ENCODE data around the gene C17orf50.
A peak's percentile ranks its signal among the peaks of the same experiment; 100 is the strongest.

Gene C17orf50

GRCh38 chr17:35765086-35765710 lies 4.5 kb downstream of the C17orf50 start:
- H3K4me2 ChIP-seq = peak overlapping the region; percentile 90
- H3K9ac ChIP-seq = peak overlapping the region; percentile 75
- TF ChIP-seq Cebpa-rat (IDR thresholded peaks at IDR 0.05) = no peak
- H3K27me3 ChIP-seq = no peaks in the 10 kb centered on the region
- peak overlapping the region; percentile 74; the same call in 1 of the 2 replicates for H3K27ac ChIP-seq
- no peaks in the 10 kb centered on the region for H4K20me1 ChIP-seq
- peak overlapping the region; percentile 73 for H3K4me3 ChIP-seq
- no peaks in the 10 kb centered on the region for H3K36me3 ChIP-seq
- peaks cover 28% of the 10 kb centered on the region for H3K4me1 ChIP-seq
- H3K9me3 ChIP-seq = no peaks in the 10 kb centered on the region

- Histone ChIP-seq H3K36me3 (no peaks in the 10 kb centered on the region), H4K20me1 (no peaks in the 10 kb centered on the region), H3K4me1 (peaks cover 28% of the 10 kb centered on the region), H3K4me2 (peak overlapping the region; percentile 90), H3K9me3 (no peaks in the 10 kb centered on the region), H3K27me3 (no peaks in the 10 kb centered on the region), H3K4me3 (no peak overlapping the region), H3K9ac (0 out of 2 replicates have a peak overlapping the region, but pooled peaks have one; percentile 27), H3K27ac (0 out of 2 replicates have a peak overlapping the region, but pooled peaks have one; percentile 38)
- TF ChIP-seq Cebpa-rat (IDR thresholded peaks at IDR 0.05) = no peak
These were observed 5.2 kb downstream of the C17orf50 start for GRCh38 chr17:35765756-35766488.

- H3K9ac ChIP-seq = no peak overlapping the region
- H3K4me3 ChIP-seq = no peak overlapping the region
- H3K4me2 ChIP-seq = peak overlapping the region; percentile 90; the same call in 1 of the 2 replicates
- H3K27me3 ChIP-seq = no peaks in the 10 kb centered on the region
- no peak for TF ChIP-seq Cebpa-rat (IDR thresholded peaks at IDR 0.05)
- 0 out of 2 replicates have a peak overlapping the region, but pooled peaks have one; percentile 38 for H3K27ac ChIP-seq
- H3K4me1 ChIP-seq = peaks cover 28% of the 10 kb centered on the region
- no peaks in the 10 kb centered on the region for H4K20me1 ChIP-seq
- no peaks in the 10 kb centered on the region for H3K9me3 ChIP-seq
- H3K36me3 ChIP-seq = no peaks in the 10 kb centered on the region
These were observed 5.8 kb downstream of the C17orf50 start for GRCh38 chr17:35766489-35766877.

GRCh38 chr17:35766903-35767510 lies 6.3 kb downstream of the C17orf50 start:
- H3K4me2 ChIP-seq = no peak overlapping the region
- no peaks in the 10 kb centered on the region for H4K20me1 ChIP-seq
- no peak overlapping the region for H3K27ac ChIP-seq
- H3K9ac ChIP-seq = no peak overlapping the region
- H3K27me3 ChIP-seq = no peaks in the 10 kb centered on the region
- no peak overlapping the region for H3K4me3 ChIP-seq
- H3K4me1 ChIP-seq = peaks cover 32% of the 10 kb centered on the region
- no peaks in the 10 kb centered on the region for H3K36me3 ChIP-seq
- no peak for TF ChIP-seq Cebpa-rat (IDR thresholded peaks at IDR 0.05)
- H3K9me3 ChIP-seq = no peaks in the 10 kb centered on the region

GRCh38 chr17:35768797-35769196 lies 8.1 kb downstream of the C17orf50 start:
- Histone ChIP-seq H3K4me2 (no peak overlapping the region), H3K27me3 (no peaks in the 10 kb centered on the region), H3K4me3 (no peak overlapping the region)

GRCh38 chr17:35769895-35770486 lies 9.3 kb downstream of the C17orf50 start:
- TF ChIP-seq Cebpa-rat (IDR thresholded peaks at IDR 0.05) = no peak
- Histone ChIP-seq H3K27ac (no peak overlapping the region), H3K9me3 (no peaks in the 10 kb centered on the region)

More at GRCh38 chr17:35768797-35769196, 8.1 kb downstream of the C17orf50 start:
- TF ChIP-seq Cebpa-rat (IDR thresholded peaks at IDR 0.05) = no peak
- no peak overlapping the region for H3K9ac ChIP-seq
- no peak overlapping the region for H3K27ac ChIP-seq
- H4K20me1 ChIP-seq = no peaks in the 10 kb centered on the region
- H3K4me1 ChIP-seq = peaks cover 47% of the 10 kb centered on the region
- no peaks in the 10 kb centered on the region for H3K9me3 ChIP-seq
- no peaks in the 10 kb centered on the region for H3K36me3 ChIP-seq

GRCh38 chr17:35773129-35773528 lies 12.4 kb downstream of the C17orf50 start:
- no peaks in the 10 kb centered on the region for H3K27me3 ChIP-seq
- H3K9ac ChIP-seq = peak overlapping the region; percentile 71

More at GRCh38 chr17:35769895-35770486, 9.3 kb downstream of the C17orf50 start:
- Histone ChIP-seq H3K36me3 (no peaks in the 10 kb centered on the region), H3K4me2 (no peak overlapping the region), H3K4me1 (peaks cover 53% of the 10 kb centered on the region), H3K27me3 (no peaks in the 10 kb centered on the region), H3K9ac (no peak overlapping the region), H3K4me3 (no peak overlapping the region), H4K20me1 (no peaks in the 10 kb centered on the region)

GRCh38 chr17:35773679-35774425 lies 13.2 kb downstream of the C17orf50 start:
- TF ChIP-seq Cebpa-rat (IDR thresholded peaks at IDR 0.05) = no peak
- Histone ChIP-seq H4K20me1 (no peaks in the 10 kb centered on the region), H3K9ac (peak overlapping the region; percentile 71), H3K4me3 (peak overlapping the region; percentile 32; the same call in 1 of the 2 replicates), H3K27me3 (no peaks in the 10 kb centered on the region), H3K4me2 (peak overlapping the region; percentile 85), H3K36me3 (no peaks in the 10 kb centered on the region), H3K9me3 (no peaks in the 10 kb centered on the region), H3K4me1 (peaks cover 43% of the 10 kb centered on the region), H3K27ac (peak overlapping the region; percentile 86)

More at GRCh38 chr17:35773129-35773528, 12.4 kb downstream of the C17orf50 start:
- TF ChIP-seq Cebpa-rat (IDR thresholded peaks at IDR 0.05) = no peak
- no peaks in the 10 kb centered on the region for H3K9me3 ChIP-seq
- no peaks in the 10 kb centered on the region for H4K20me1 ChIP-seq
- H3K27ac ChIP-seq = peak overlapping the region; percentile 86
- peak overlapping the region; percentile 85 for H3K4me2 ChIP-seq
- peaks cover 43% of the 10 kb centered on the region for H3K4me1 ChIP-seq
- peak overlapping the region; percentile 32; the same call in 1 of the 2 replicates for H3K4me3 ChIP-seq
- H3K36me3 ChIP-seq = no peaks in the 10 kb centered on the region

- Histone ChIP-seq H3K27me3 (no peaks in the 10 kb centered on the region), H3K4me2 (peak overlapping the region; percentile 85)
These were observed 13.8 kb downstream of the C17orf50 start for GRCh38 chr17:35774499-35774898.

More at GRCh38 chr17:35774499-35774898, 13.8 kb downstream of the C17orf50 start:
- Histone ChIP-seq H3K27ac (peak overlapping the region; percentile 86), H3K4me3 (0 out of 2 replicates have a peak overlapping the region, but pooled peaks have one; percentile 15), H3K4me1 (peaks cover 43% of the 10 kb centered on the region), H3K9ac (peak overlapping the region; percentile 71), H3K36me3 (no peaks in the 10 kb centered on the region), H4K20me1 (no peaks in the 10 kb centered on the region), H3K9me3 (no peaks in the 10 kb centered on the region)
- no peak for TF ChIP-seq Cebpa-rat (IDR thresholded peaks at IDR 0.05)

Data from BLaER1 (cell line).